Erythroblast (primary cell): ENCODE results near the gene LCAT.
"Not testable (repeated sequence)": the region's sequence is repeated elsewhere in the genome, so short reads cannot be mapped to it uniquely, and the experiment has no call there.

ENCODE experiments used
- DNase-seq, 2 experiments: peaks; one replicate each; lab custom pipeline; 2025; lab: John Stamatoyannopoulos, UW
- GATA1 ChIP-seq: IDR thresholded peaks from 2 replicates; pipeline ENCODE4 v1.6.1; 2011; ENCODE audit warnings: low read depth, mild to moderate bottlenecking, control low read depth, low read length, moderate library complexity
- POLR2A ChIP-seq: IDR thresholded peaks from 2 replicates; pipeline ENCODE4 v1.6.1; 2011; ENCODE audit warnings: mild to moderate bottlenecking, low read length

Gene LCAT

GRCh38 chr16:67949645-67950044 lies 5.7 kb upstream of the LCAT start:
- no peak for DNase-seq
- TF ChIP-seq GATA1 (no peak), POLR2A (no peak)

GRCh38 chr16:67948015-67948414 lies 4.1 kb upstream of the LCAT start:
- TF ChIP-seq GATA1 (no peak), POLR2A (no peak)
- peak in 1 of 2 experiments; percentile 38 for DNase-seq

- no peak for TF ChIP-seq POLR2A
- TF ChIP-seq GATA1, result no peak
- DNase-seq, result no peak
Measured at GRCh38 chr16:67946966-67947558, 3.1 kb upstream of the LCAT start.

GRCh38 chr16:67946128-67946569 lies 2.2 kb upstream of the LCAT start:
- no peak for DNase-seq
- no peak for TF ChIP-seq GATA1

GRCh38 chr16:67945392-67945933 lies 1.5 kb upstream of the LCAT start:
- DNase-seq, result no peak
- TF ChIP-seq POLR2A (no peak), GATA1 (no peak)

GRCh38 chr16:67944690-67945391 lies 921 bp upstream of the LCAT start:
- DNase-seq, result no peak
- TF ChIP-seq GATA1 (no peak), POLR2A (no peak)

- no peak for TF ChIP-seq GATA1
- TF ChIP-seq POLR2A, result no peak
- no peak for DNase-seq
Measured at GRCh38 chr16:67943256-67943618, 683 bp downstream of the LCAT start.

- no peak for DNase-seq
- TF ChIP-seq POLR2A, result no peak
- no peak for TF ChIP-seq GATA1
Measured at GRCh38 chr16:67942510-67943255, 1.2 kb downstream of the LCAT start.

- DNase-seq, result peak; percentile 56 to 61
- no peak for TF ChIP-seq GATA1
- no peak for TF ChIP-seq POLR2A
Measured at GRCh38 chr16:67942200-67942509, 1.8 kb downstream of the LCAT start.

GRCh38 chr16:67941469-67942199 lies 2.3 kb downstream of the LCAT start:
- DNase-seq, result no peak
- TF ChIP-seq POLR2A, result no peak
- no peak for TF ChIP-seq GATA1

GRCh38 chr16:67940446-67941089 lies 3.4 kb downstream of the LCAT start:
- DNase-seq, result peak; percentile 37 to 60
- no peak for TF ChIP-seq GATA1
- TF ChIP-seq POLR2A, result no peak

GRCh38 chr16:67939507-67940445 lies 4.1 kb downstream of the LCAT start:
- TF ChIP-seq POLR2A (no peak), GATA1 (no peak)
- DNase-seq, result no peak

GRCh38 chr16:67937713-67938112 lies 6.2 kb downstream of the LCAT start:
- DNase-seq, result not testable (repeated sequence)
